GM21717 (cell line): ENCODE results near the gene TMEM45B.
"Not testable (repeated sequence)": the region's sequence is repeated elsewhere in the genome, so short reads cannot be mapped to it uniquely, and the experiment has no call there.

ENCODE experiments used
- ATAC-seq: cut with Tn5 transposase; IDR thresholded peaks from one replicate; pipeline ENCODE4 v1.9.1; 2021; ENCODE audit warnings: mild to moderate bottlenecking, moderate library complexity; ENCODE audit not compliant: unreplicated experiment

Gene TMEM45B

GRCh38 chr11:129815596-129816461 is at the start of gene TMEM45B:
Gene TMEM45B (plus strand): TSS chr11:129815848. CDS start chr11:129852483, 36,635 bp downstream.
- ATAC-seq = no peak

GRCh38 chr11:129766898-129767604 is 48.6 kb upstream of the TMEM45B start:
- no peak for ATAC-seq

DNA sequence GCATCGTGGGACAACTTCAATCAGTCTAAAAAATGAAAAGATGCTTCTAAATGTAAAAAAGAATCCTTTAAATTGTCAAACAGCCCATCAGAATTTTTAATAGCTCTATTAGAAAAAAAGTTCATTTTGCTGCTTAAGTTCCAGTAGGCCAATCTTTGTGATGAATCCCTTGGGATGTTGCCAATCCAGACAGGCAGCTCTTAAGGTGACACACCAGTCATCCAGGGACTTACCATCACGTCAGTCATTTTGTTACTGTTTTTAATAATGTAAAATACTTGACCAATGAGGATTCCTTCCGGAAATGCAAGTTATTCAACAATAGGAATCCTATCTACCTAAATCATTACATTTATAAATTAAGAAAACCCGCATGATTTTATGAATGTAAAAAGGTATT is 47.8 kb upstream of the TMEM45B start:
- ATAC-seq = no peak

GRCh38 chr11:129768356-129768755 is 47.3 kb upstream of the TMEM45B start:
- no peak for ATAC-seq

GRCh38 chr11:129769059-129769458 is 46.6 kb upstream of the TMEM45B start:
- no peak for ATAC-seq

DNA sequence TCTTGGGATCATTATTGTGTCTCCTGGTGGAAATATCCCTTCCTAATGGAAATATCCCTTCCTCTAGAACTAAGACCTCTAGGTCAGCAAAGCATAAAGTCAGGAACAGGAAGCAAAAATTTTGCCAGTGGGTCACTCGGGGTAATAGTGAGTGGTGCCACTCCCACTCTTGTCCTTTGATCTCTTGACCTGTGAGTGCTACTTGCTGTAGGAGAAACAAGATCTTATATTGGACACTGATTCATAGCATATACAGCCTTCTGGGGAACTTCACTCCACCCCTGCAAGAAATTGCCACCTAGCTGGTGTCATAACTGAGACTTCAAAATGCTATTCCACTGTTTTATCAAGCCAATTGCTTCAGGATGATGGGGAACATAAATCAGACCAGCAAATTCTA is 44.7 kb upstream of the TMEM45B start:
- no peak for ATAC-seq

- ATAC-seq = not testable (repeated sequence)
Observed at GRCh38 chr11:129771456-129771855, 44.2 kb upstream of the TMEM45B start.

- ATAC-seq = no peak
Observed at GRCh38 chr11:129778877-129779276, 36.8 kb upstream of the TMEM45B start.

GRCh38 chr11:129779342-129779741 is 36.3 kb upstream of the TMEM45B start:
- ATAC-seq = no peak

- no peak for ATAC-seq
Observed at GRCh38 chr11:129785383-129786111, 30.1 kb upstream of the TMEM45B start.

- not testable (repeated sequence) for ATAC-seq
Observed at GRCh38 chr11:129786112-129786416, 29.6 kb upstream of the TMEM45B start.

DNA sequence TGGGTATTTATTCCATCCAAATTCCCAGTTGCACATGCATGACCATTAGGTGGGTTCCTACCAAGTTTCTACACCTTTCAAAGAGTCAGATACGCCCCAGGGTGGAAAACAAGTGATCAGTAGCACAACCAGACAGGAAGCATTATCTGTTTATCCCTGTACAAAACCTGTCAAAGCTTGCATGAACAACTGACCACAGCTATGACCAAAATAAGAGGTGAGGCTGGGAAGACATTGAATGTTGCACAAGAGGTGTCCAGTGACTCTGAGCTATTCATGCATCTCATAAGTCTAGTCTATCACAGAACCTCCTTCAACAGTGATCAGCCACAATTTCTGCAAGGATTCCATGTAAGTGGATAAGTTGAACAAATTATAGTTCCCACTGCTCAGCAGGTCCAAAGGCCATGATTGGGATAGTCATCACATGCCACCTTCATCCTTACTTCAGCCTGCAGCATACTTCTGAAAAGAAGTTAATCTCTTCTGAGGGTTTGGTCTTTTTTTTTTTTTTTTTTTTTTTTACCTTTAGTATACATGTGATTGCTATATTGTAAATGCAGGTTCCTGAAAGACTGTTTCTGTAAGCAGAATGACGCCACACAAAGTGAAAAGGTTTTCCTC is 28.0 kb upstream of the TMEM45B start:
- ATAC-seq = no peak

- ATAC-seq = no peak
Observed at GRCh38 chr11:129788278-129788677, 27.4 kb upstream of the TMEM45B start.

- ATAC-seq = no peak
Observed at GRCh38 chr11:129790106-129790505, 25.5 kb upstream of the TMEM45B start.

DNA sequence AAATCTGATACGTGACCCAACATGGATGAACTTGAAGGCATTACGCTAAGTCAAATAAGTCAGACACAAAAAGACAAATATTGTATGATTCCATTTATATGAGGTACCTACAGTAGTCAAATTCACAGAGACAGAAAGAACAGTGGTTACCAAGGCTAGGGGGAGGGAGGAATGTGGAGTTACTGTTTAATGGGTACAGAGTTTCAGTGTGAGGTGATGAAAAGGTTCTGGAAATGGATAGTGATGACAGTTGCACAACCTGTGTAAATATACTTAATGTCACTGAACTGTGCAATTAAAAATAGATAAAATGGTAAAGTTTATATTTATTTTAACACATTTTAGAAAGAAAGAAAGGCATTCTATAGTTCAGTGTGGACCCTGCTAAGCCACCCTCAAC is 24.1 kb upstream of the TMEM45B start:
- no peak for ATAC-seq

- no peak for ATAC-seq
Observed at GRCh38 chr11:129792663-129793062, 23.0 kb upstream of the TMEM45B start.

- ATAC-seq = no peak
Observed at GRCh38 chr11:129795089-129795488, 20.6 kb upstream of the TMEM45B start.

DNA sequence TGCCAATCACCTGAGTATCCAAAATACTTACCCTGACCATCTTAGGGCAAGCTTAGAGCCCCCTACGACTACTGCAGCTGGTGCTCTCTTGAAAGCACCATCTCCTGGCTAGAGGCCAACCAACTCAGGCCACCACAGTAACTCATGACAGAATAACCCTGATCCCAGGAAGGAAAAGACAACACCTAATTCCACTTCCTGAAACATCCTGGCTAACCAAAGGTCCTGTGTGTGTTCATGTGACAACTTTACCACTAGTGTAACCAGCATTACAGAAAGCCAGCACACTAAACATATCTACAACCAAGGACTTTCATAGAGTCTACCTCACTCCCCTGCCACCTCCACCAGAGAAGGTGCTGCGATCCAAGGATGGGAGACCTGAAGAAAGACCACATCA is 17.4 kb upstream of the TMEM45B start:
- no peak for ATAC-seq

DNA sequence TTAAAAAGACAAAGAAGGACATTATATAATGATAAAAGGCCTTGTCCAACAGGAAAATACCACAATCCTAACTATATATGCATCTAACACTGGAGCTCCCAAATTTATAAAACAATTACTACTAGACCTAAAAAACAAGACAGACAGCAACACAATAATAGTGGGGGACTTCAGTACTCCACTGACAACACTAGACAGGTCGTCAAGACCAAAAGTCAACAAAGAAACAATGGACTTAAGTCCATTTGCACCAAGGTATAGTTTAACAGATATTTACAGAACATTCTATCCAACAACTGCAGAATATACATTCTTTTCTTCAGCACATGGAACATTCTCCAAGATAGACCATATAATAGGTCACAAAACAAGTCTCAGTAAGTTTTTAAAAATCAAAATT is 15.5 kb upstream of the TMEM45B start:
- not testable (repeated sequence) for ATAC-seq

GRCh38 chr11:129800655-129801054 is 15.0 kb upstream of the TMEM45B start:
- ATAC-seq = no peak

GRCh38 chr11:129803533-129803932 is 12.1 kb upstream of the TMEM45B start:
- ATAC-seq = no peak
